ENCODE measurements around the gene ST3GAL4. TPM values are rescaled to one million over a fixed set of nuclear protein-coding genes. Genes with fewer than 3 reads are reported as not detected.
A peak's percentile ranks its signal among the peaks of the same experiment; 100 is the strongest.

The ST3GAL4 gene
- total and polyA plus RNA-seq, 2 of the 8 experiments (the other 6 are each of a cell fraction or from before 2014, with no cell fraction given): 15.6 to 20.0 TPM

- Histone ChIP-seq H3K9ac (replicated peaks in 1 of 4; ENCODE audit: extremely low read depth in 1 of 4, low read depth in 3 of 4, low read length in 3 of 4) (no peak overlapping the region), H2BK5ac (ENCODE audit: low read depth, low read length) (peak overlapping the region; percentile 40), H3K4ac (replicated peaks; ENCODE audit: insufficient read length, low read depth, low read length) (no peak overlapping the region), H4K20me1 (replicated peaks in 1 of 2; ENCODE audit: control insufficient read depth in 1 of 2, insufficient read depth in 2 of 2, low read length in 2 of 2) (peaks cover 3 to 8% of the 10 kb centered on the region in 2 experiments), H3K27me3 (replicated peaks in 1 of 4; ENCODE audit: control insufficient read depth in 3 of 4, extremely low read depth in 1 of 4, insufficient read depth in 3 of 4, low read length in 3 of 4) (no peaks in the 10 kb centered on the region), H2BK12ac (ENCODE audit: low read depth, low read length) (no peak overlapping the region), H3K27ac (ENCODE audit: low read depth, low read length) (no peak overlapping the region), H3K23ac (ENCODE audit: insufficient read length) (no peak overlapping the region), H3K14ac (ENCODE audit: insufficient read length) (no peak overlapping the region), H3K4me2 (ENCODE audit: insufficient read depth in 1 of 2, low read depth in 2 of 2, low read length in 2 of 2) (peak overlapping the region in 1 of 2 experiments; percentile 8; a peak in 1 of 4 replicates), H4K91ac (replicated peaks; ENCODE audit: insufficient read length, low read length) (no peak overlapping the region), H3K36me3 (ENCODE audit: control insufficient read depth in 2 of 4, insufficient read depth in 4 of 4, low read length in 3 of 4) (peaks cover 0 to 15% (median 4%) of the 10 kb centered on the region in 4 experiments; a peak in 4 of 8 replicates), H2BK120ac (replicated peaks; ENCODE audit: low read depth, low read length) (no peak overlapping the region), H2AFZ (ENCODE audit: low read length) (no peak overlapping the region), H3K56ac (replicated peaks; ENCODE audit: insufficient read length, low read depth, low read length) (no peak overlapping the region), H3K79me2 (ENCODE audit: control insufficient read depth in 1 of 2, insufficient read depth in 2 of 2, low read length in 2 of 2) (peaks cover 0 to 7% of the 10 kb centered on the region in 2 experiments; a peak in 1 of 4 replicates), H2BK15ac (ENCODE audit: low read length) (no peak overlapping the region), H3K9me3 (ENCODE audit: insufficient read depth in 2 of 2, low read depth in 1 of 2, low read length in 1 of 2) (no peaks in the 10 kb centered on the region), H4K5ac (ENCODE audit: insufficient read length, low read depth, low read length) (no peak overlapping the region), H3K4me3 (ENCODE audit: extremely low read depth in 1 of 4, insufficient read depth in 2 of 4, low read depth in 3 of 4, low read length in 4 of 4) (no peak overlapping the region), H3K4me1 (replicated peaks in 1 of 4; ENCODE audit: control insufficient read depth in 3 of 4, insufficient read depth in 4 of 4, low read length in 3 of 4) (peaks cover 0 to 14% (median 6%) of the 10 kb centered on the region in 4 experiments; a peak in 4 of 7 replicates), H3K18ac (ENCODE audit: extremely low read depth, low read length) (no peak overlapping the region), H2BK20ac (ENCODE audit: low read length) (no peak overlapping the region), H3K23me2 (ENCODE audit: low read depth, low read length) (no peaks in the 10 kb centered on the region), H2AK5ac (ENCODE audit: low read depth, low read length) (no peak overlapping the region), H3K79me1 (ENCODE audit: low read depth, low read length) (peaks cover 4% of the 10 kb centered on the region; the same call in 1 of the 2 replicates), H4K8ac (ENCODE audit: extremely low read depth, insufficient read depth, low read length) (no peak overlapping the region; the same call in 1 of the 2 replicates)
- ChIA-PET POLR2A (ENCODE audit: partially characterized antibody) (interaction anchor here (0.8 to 2.2 kb wide), 3 partner anchors 8 to 39 kb away, joined by 5 to 9 read pairs (median 8); no protein-coding TSS in a partner anchor), CTCF (ENCODE audit: partially characterized antibody) (interaction anchor here (0.6 kb wide), 1 partner anchor 85 kb away, joined by 3 read pairs; no protein-coding TSS in a partner anchor)
- WGBS, 2 experiments (ENCODE audit: extremely low coverage in 1 of 2, insufficient coverage in 1 of 2, insufficient read length in 1 of 2, insufficient replicate concordance in 2 of 2, low coverage in 1 of 2, low lambda C conversion rate in 2 of 2, missing lambda C conversion rate in 1 of 2): 82% methylated on average over 17 of the region's 17 CpGs; no CpG with 5 or more reads in 1 of the 2 experiments
- no peak for FAIRE-seq
- no peak for DNase-seq (ENCODE audit: low read depth in 1 of 2, low spot score in 2 of 2)
- no peak for TF ChIP-seq CBX8 (IDR thresholded peaks at IDR 0.05; ENCODE audit: borderline replicate concordance, low read depth, low read length)
- TF ChIP-seq POU5F1 (IDR thresholded peaks at IDR 0.05; ENCODE audit: low read depth, low read length): no peak
- no peak for TF ChIP-seq BRCA1 (IDR thresholded peaks at IDR 0.05; ENCODE audit: low read depth, low read length)
- no peak for TF ChIP-seq MAFK (IDR thresholded peaks at IDR 0.05; ENCODE audit: low read depth, low read length)
- no peak for TF ChIP-seq TCF12 (IDR thresholded peaks at IDR 0.05; ENCODE audit: low read depth, low read length)
- no peak for TF ChIP-seq JUN (IDR thresholded peaks at IDR 0.05; ENCODE audit: low read depth, low read length)
- no peak for TF ChIP-seq HDAC2 (IDR thresholded peaks at IDR 0.05; ENCODE audit: borderline replicate concordance in 1 of 2, low read depth in 2 of 2, low read length in 2 of 2)
- TF ChIP-seq CBX5 (IDR thresholded peaks at IDR 0.05; ENCODE audit: low read depth, low read length): no peak
These were observed 9.5 kb upstream of the ST3GAL4 start for GRCh38 chr11:126345759-126346585.
